Caco-2 (cell line): Measurements from ENCODE around the gene IL19. TPM values are rescaled to one million over a fixed set of nuclear protein-coding genes. Genes with fewer than 3 reads are reported as not detected.

Source experiments
- Bru-seq: library from RNA; stranded (reverse); fragments of 400-500 nt; gene quantifications from one replicate; lab custom pipeline; 2021; lab: Mats Ljungman, UMichigan
- BruChase-seq, 2 experiments: library from RNA; stranded (reverse); fragments of 400-500 nt; gene quantifications; one replicate each; lab custom pipeline; 2021; lab: Mats Ljungman, UMichigan
- BruUV-seq: library from RNA; stranded (reverse); fragments of 400-500 nt; replicated peaks from 2 replicates; lab custom pipeline; 2021; lab: Mats Ljungman, UMichigan
- CTCF ChIA-PET: fragments of 300-600 bp; sonication (Branson Sonifier 250); formaldehyde crosslinking; loops from one replicate; lab custom pipeline; 2022; ENCODE audit warnings: antibody characterized with exemption; lab: Charles Lee
- POLR2A ChIA-PET: fragments of 300-600 bp; sonication (Branson Sonifier 250); formaldehyde crosslinking; loops from one replicate; lab custom pipeline; 2022; ENCODE audit warnings: antibody characterized with exemption; lab: Charles Lee
- DNase-seq, 2 experiments: peaks; one replicate each; pipeline versions ENCODE4 v3.0.0 to v3.0.0-alpha.2; 2020 to 2022
- H3K27me3 ChIP-seq: replicated peaks from 2 replicates; pipeline ENCODE4 v1.6.0; 2011; ENCODE audit warnings: low read length; ENCODE audit not compliant: control insufficient read depth, insufficient read depth
- H3K36me3 ChIP-seq: 2 replicates; pipeline ENCODE4 v1.5.1; 2011; ENCODE audit warnings: low read length; ENCODE audit not compliant: control insufficient read depth, insufficient read depth
- H3K4me1 ChIP-seq: fragments of 250-450 bp; sonication (Bioruptor Pico); 2 replicates; pipeline ENCODE4 v1.5.1; 2020; ENCODE audit warnings: mild to moderate bottlenecking
- H3K4me3 ChIP-seq: 2 replicates; pipeline ENCODE4 v1.5.1; 2011; ENCODE audit warnings: low read depth, mild to moderate bottlenecking, control low read depth, low read length
- H3K9me3 ChIP-seq: fragments of 250-450 bp; sonication (Bioruptor Pico); 2 replicates; pipeline ENCODE4 v1.5.1; 2020; ENCODE audit warnings: mild to moderate bottlenecking, moderate library complexity
- H3K27ac Mint-ChIP-seq: one replicate; pipeline ENCODE4 v1.8.0; 2022; ENCODE audit warnings: mixed read lengths; ENCODE audit not compliant: unreplicated experiment
- H3K27me3 Mint-ChIP-seq: one replicate; pipeline ENCODE4 v1.8.0; 2022; ENCODE audit warnings: mixed read lengths; ENCODE audit not compliant: insufficient read depth, unreplicated experiment
- H3K36me3 Mint-ChIP-seq: one replicate; pipeline ENCODE4 v1.8.0; 2022; ENCODE audit warnings: mild to moderate bottlenecking, mixed read lengths; ENCODE audit not compliant: insufficient read depth, unreplicated experiment
- H3K4me1 Mint-ChIP-seq: one replicate; pipeline ENCODE4 v1.8.0; 2022; ENCODE audit warnings: low read depth, mixed read lengths; ENCODE audit not compliant: unreplicated experiment
- H3K4me3 Mint-ChIP-seq: one replicate; pipeline ENCODE4 v1.8.0; 2022; ENCODE audit warnings: mild to moderate bottlenecking, moderate library complexity, mixed read lengths; ENCODE audit not compliant: unreplicated experiment
- H3K9me3 Mint-ChIP-seq: one replicate; pipeline ENCODE4 v1.8.0; 2022; ENCODE audit warnings: mixed read lengths; ENCODE audit not compliant: unreplicated experiment
- intact Hi-C: fragments of 100-400 bp; cut with micrococcal nuclease; formaldehyde crosslinking; loops from one replicate; pipeline ENCODE4 v1.10.0; 2022; ENCODE audit not compliant: unreplicated experiment
- long read RNA-seq: library from polyadenylated mRNA; stranded (forward); transcript quantifications from one replicate; pipeline ENCODE4 v2.0.0, GENCODE V29; 2022
- total RNA-seq: library from RNA; stranded (reverse); gene quantifications from 2 replicates; pipeline ENCODE4 v1.2.3, GENCODE V29; 2022
- TF ChIP-seq, protein P1 (sequence below), 2 experiments: fragments of 200-600 bp in 1 of 2; IDR thresholded peaks; 1 replicate in 1 of 2; 2 replicates in 1 of 2; pipeline versions ENCODE4 v1.5.1 to v1.8.0; 2011 to 2022; ENCODE audit warnings: antibody characterized with exemption in 1 of 2, control low read depth in 1 of 2, inconsistent platforms in 1 of 2, low read depth in 1 of 2, low read length in 1 of 2, mild to moderate bottlenecking in 1 of 2, moderate library complexity in 1 of 2; ENCODE audit not compliant: insufficient read depth in 1 of 2, severe bottlenecking in 1 of 2, unreplicated experiment in 1 of 2

IL19 gene, protein sequence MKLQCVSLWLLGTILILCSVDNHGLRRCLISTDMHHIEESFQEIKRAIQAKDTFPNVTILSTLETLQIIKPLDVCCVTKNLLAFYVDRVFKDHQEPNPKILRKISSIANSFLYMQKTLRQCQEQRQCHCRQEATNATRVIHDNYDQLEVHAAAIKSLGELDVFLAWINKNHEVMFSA
- total RNA-seq (not detected in 2 replicates), Bru-seq, nascent RNA (percentile 8 among the genes with signal in this experiment), BruChase-seq, experiment 1, labeled RNA remaining after a 2-hour chase (percentile 12 among the genes with signal in this experiment), BruChase-seq, experiment 2, labeled RNA remaining after a 6-hour chase (percentile 14 among the genes with signal in this experiment)
- long read RNA-seq, result 0 reads

DNA sequence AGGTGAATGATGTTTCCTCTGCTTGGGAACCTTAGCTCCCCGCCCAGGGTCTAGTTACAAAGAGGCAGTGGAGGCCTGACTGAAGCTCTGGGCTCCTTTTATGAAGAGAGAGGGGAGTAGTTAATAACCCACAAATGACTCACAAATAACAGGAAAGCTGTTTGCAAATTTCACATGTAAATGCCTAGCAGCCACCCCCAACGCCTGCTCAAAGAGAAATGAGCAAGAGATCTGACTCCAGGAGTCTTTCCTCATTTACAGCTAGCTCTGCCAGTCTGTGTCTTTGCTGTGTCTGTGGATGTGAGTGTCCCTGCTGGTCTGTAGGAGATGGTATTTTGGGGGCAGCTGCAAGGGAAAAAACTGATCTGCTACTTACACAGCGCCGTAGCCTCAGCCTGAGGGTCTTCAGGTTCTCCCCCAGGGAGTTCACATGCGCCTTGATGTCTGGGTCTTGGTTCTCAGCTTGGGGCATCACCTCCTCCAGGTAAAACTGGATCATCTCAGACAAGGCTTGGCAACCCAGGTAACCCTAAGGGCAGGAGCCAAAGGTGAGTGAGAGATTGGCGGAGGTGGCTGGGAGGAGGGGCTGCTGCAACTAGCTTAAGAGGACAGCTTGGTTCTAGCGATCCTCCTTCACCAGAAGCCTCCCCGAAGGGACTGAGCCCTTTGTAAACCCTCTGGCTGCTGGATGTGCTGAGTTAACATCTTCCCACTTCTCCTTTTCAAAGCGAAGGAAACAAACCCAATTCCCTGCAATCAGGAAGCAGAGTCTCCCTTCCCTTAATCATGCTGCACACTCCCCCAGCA lies at the start of gene IL19:
TSS of gene IL19 (plus strand) at position 243 of the 807 bp plus-strand sequence. CDS start 65,890 bp downstream, outside the sequence.
- no peaks in the 10 kb centered on the region for H3K27me3 ChIP-seq

DNA sequence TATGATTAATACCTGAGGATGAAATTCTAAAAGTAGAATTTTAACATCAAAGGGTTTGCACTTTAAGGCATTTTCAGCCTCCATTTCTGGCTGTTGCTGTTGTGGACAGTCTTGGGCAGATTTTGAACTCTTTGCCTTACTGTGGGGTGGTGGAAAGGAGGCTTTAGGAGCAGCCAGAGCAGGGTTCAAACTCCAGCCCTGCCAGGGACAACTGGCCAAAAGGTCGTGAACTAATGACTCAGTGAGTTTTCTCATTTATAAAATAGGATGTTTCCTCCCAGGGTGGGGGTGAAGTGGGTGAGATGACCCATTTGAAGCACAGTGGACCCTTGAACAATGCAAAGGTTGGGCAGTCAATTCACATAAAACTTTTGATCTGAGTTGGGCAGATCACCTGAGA lies 49.1 kb upstream of the IL19 start:
- TF ChIP-seq, protein P1, sequence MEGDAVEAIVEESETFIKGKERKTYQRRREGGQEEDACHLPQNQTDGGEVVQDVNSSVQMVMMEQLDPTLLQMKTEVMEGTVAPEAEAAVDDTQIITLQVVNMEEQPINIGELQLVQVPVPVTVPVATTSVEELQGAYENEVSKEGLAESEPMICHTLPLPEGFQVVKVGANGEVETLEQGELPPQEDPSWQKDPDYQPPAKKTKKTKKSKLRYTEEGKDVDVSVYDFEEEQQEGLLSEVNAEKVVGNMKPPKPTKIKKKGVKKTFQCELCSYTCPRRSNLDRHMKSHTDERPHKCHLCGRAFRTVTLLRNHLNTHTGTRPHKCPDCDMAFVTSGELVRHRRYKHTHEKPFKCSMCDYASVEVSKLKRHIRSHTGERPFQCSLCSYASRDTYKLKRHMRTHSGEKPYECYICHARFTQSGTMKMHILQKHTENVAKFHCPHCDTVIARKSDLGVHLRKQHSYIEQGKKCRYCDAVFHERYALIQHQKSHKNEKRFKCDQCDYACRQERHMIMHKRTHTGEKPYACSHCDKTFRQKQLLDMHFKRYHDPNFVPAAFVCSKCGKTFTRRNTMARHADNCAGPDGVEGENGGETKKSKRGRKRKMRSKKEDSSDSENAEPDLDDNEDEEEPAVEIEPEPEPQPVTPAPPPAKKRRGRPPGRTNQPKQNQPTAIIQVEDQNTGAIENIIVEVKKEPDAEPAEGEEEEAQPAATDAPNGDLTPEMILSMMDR (IDR thresholded peaks at IDR 0.05; ENCODE audit: insufficient read depth in 1 of 2, low read depth in 1 of 2, low read length in 1 of 2, severe bottlenecking in 1 of 2, unreplicated experiment in 1 of 2), result no peak
- CTCF ChIA-PET, result no interaction called here
- Histone ChIP-seq H3K36me3 (no peaks in the 10 kb centered on the region), H3K27me3 (no peaks in the 10 kb centered on the region), H3K9me3 (no peaks in the 10 kb centered on the region), H3K4me3 (no peak overlapping the region), H3K4me1 (peaks cover 21% of the 10 kb centered on the region)
- H3K27me3 Mint-ChIP-seq, result no peaks in the 10 kb centered on the region
- no TSS peak for BruUV-seq
- POLR2A ChIA-PET, result no interaction called here
- intact Hi-C loops, result loop anchor here (5.0 kb wide), 1 partner anchor 89 kb away; no protein-coding TSS in a partner anchor
- peaks cover 31% of the 10 kb centered on the region for H3K4me1 Mint-ChIP-seq
- no peak overlapping the region for H3K27ac Mint-ChIP-seq
- H3K36me3 Mint-ChIP-seq, result peaks cover 5% of the 10 kb centered on the region
- no peak for DNase-seq
- H3K4me3 Mint-ChIP-seq, result no peak overlapping the region
- H3K9me3 Mint-ChIP-seq, result no peaks in the 10 kb centered on the region

More for the DNA sequence above, at the start of gene IL19:
- Mint-ChIP-seq H3K9me3 (no peaks in the 10 kb centered on the region), H3K36me3 (no peaks in the 10 kb centered on the region), H3K27me3 (no peaks in the 10 kb centered on the region), H3K4me3 (no peak within 1 kb of the TSS), H3K4me1 (peaks cover 33% of the 10 kb centered on the region), H3K27ac (no peak within 1 kb of the TSS)
- TF ChIP-seq, protein P1 (IDR thresholded peaks at IDR 0.05; ENCODE audit: insufficient read depth in 1 of 2, low read depth in 1 of 2, low read length in 1 of 2, severe bottlenecking in 1 of 2, unreplicated experiment in 1 of 2), result no peak
- Histone ChIP-seq H3K36me3 (no peaks in the 10 kb centered on the region), H3K4me1 (peaks cover 55% of the 10 kb centered on the region), H3K9me3 (no peaks in the 10 kb centered on the region), H3K4me3 (no peak within 1 kb of the TSS)
- intact Hi-C loops, result no loop called here
- no TSS peak for BruUV-seq
- POLR2A ChIA-PET, result no interaction called here
- no peak for DNase-seq
- CTCF ChIA-PET, result interaction anchor here (1.0 kb wide), 1 partner anchor 161 kb away, joined by 3 read pairs; no protein-coding TSS in a partner anchor

DNA sequence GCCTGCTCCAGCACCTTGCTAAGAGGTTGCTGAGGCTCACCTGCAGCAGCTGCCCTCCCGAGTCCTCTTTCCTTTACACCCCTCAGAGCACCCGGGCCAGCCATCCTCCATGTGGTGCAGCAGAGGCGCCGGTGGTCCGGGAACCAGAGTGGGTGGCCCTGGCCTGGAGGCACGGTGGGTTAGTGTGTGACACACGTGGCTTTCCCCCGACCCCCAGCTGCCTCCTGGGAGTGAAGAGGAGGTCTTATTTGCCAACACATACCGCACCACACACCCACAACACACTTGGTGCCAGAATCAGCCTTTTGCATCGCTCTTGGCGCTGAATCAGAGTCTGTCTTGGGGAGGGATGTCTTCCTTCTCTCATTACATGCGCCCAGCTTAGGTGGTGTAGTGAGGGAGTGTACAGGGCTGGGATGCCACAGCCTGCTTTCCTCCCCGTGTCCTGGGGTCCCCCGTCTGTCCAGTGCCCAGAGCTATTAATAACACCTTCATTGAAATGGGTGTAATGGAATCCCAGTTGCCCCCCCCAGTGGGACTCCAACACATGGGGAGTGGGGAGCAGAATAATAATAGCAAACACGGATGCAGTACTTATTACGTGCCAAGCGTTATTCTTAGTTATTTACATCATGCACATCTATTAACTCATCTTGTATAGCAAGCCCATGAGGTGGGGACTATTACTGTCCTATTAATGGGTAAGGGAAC lies 47.7 kb upstream of the IL19 start:
- intact Hi-C loops, result loop anchor here (5.0 kb wide), 1 partner anchor 91 kb away; no protein-coding TSS in a partner anchor
- Mint-ChIP-seq H3K4me3 (peak overlapping the region; percentile 4), H3K4me1 (peaks cover 31% of the 10 kb centered on the region), H3K27ac (peak overlapping the region; percentile 59), H3K36me3 (peaks cover 5% of the 10 kb centered on the region), H3K27me3 (no peaks in the 10 kb centered on the region), H3K9me3 (no peaks in the 10 kb centered on the region)
- peaks cover 21% of the 10 kb centered on the region for H3K4me1 ChIP-seq
- POLR2A ChIA-PET, result no interaction called here
- H3K9me3 ChIP-seq, result no peaks in the 10 kb centered on the region
- BruUV-seq, result no TSS peak
- CTCF ChIA-PET, result no interaction called here
- DNase-seq, result no peak
- H3K27me3 ChIP-seq, result no peaks in the 10 kb centered on the region
- H3K4me3 ChIP-seq, result no peak overlapping the region
- H3K36me3 ChIP-seq, result no peaks in the 10 kb centered on the region
- TF ChIP-seq, protein P1 (IDR thresholded peaks at IDR 0.05; ENCODE audit: insufficient read depth in 1 of 2, low read depth in 1 of 2, low read length in 1 of 2, severe bottlenecking in 1 of 2, unreplicated experiment in 1 of 2), result no peak
